ENCODE measurements around the gene SLC10A1.
A peak's percentile ranks its signal among the peaks of the same experiment; 100 is the strongest.
"Not testable (repeated sequence)": the region's sequence is repeated elsewhere in the genome, so short reads cannot be mapped to it uniquely, and the experiment has no call there.

The SLC10A1 gene

DNA sequence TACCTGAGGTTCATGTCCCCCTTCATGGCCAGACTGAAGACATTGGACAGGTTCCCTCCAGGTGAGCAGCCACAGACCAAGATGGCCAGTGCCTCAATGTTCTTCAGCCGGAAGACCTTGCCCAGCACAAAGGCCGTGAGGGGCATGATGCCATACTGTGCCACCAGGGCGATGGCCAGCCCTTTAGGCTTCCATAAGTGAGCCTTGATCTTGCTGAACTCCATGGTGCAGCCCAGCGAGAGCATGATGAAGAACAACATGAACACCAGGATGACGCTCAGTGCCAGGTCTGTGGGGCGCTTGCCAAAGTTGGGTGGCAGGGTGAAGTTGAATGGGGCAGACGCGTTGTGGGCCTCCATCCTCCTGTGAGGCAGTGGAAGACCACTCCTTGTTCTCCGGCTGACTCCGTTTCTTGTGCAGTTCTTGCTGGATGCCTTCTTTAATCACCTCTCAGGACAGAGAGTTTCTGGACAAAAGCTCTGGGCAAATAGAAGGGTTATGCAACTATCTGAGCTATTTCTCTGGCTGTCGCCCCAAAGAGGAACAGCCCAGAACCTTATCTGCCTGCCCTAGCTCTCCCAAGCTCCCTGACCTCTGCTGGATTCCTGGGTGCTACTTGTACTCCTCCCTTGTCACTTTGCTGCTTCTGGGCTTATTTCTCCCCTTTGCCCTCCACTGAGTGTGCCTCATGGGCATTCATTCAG is at the start of gene SLC10A1:
TSS of gene SLC10A1 (minus strand) at position 445 of the 704 bp plus-strand sequence. CDS start at position 359, 86 bp downstream.
- DNase-seq (ENCODE audit: insufficient read length, low spot score) (no peak), FAIRE-seq (peak; percentile 80)

GRCh38 chr14:69845787-69846186 is 48.7 kb upstream of the SLC10A1 start:
- DNase-seq (ENCODE audit: insufficient read length, low spot score) (no peak), FAIRE-seq (no peak)

- FAIRE-seq (no peak), DNase-seq (ENCODE audit: insufficient read length, low spot score) (no peak)
Measured at GRCh38 chr14:69845050-69845581, 48.1 kb upstream of the SLC10A1 start.

GRCh38 chr14:69844171-69844570 is 47.1 kb upstream of the SLC10A1 start:
- no peak for FAIRE-seq
- no peak for DNase-seq (ENCODE audit: insufficient read length, low spot score)

GRCh38 chr14:69842686-69843420 is 45.8 kb upstream of the SLC10A1 start:
- FAIRE-seq (no peak), DNase-seq (ENCODE audit: insufficient read length, low spot score) (no peak)

DNA sequence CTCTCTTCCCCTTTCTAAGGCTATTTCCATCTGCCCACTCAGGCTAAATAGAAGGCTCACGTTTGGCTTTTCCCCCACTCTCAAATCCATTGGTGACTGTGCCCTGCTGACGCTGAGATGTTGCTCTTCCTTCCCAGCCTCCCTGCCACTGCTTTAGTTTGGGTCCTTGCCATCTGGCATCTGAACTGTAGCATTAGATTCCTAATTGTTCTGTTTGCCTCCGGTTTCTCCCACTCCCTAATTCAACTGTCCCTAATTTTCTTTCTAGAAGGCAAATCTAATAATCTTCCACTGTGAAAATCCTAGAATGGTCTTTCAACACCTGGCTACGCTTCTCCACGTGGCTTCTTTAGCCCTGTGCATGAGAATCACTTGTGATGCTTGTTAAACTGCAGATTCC is 44.6 kb upstream of the SLC10A1 start:
- peak; percentile 51 for FAIRE-seq
- no peak for DNase-seq (ENCODE audit: insufficient read length, low spot score)

- FAIRE-seq (no peak), DNase-seq (ENCODE audit: insufficient read length, low spot score) (no peak)
Measured at GRCh38 chr14:69839661-69840060, 42.6 kb upstream of the SLC10A1 start.

DNA sequence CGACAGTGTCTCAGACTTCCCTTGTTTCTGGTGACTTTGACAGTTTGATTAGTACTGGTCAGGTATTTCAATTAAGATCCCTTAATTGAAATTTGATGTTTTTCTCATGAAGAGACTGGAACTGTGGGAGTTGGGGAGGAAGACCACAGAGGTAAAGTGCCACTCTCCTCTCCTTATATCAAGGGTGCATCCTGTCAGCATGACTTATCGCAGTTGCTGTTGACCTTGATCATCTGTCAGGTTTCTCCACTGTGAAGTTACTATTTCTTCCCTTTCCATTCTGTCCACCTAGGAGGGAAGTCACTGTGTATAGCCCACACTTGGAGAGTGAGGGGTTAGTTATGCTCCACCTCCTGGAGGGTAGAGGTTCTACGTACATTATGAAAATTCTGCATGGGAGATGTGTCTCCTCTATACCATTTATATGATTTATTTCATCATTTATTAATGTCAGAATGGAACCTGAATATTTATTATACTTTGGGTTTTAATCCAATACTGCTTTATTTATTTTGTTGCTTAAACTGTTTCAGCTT is 41.9 kb upstream of the SLC10A1 start:
- FAIRE-seq = no peak

DNA sequence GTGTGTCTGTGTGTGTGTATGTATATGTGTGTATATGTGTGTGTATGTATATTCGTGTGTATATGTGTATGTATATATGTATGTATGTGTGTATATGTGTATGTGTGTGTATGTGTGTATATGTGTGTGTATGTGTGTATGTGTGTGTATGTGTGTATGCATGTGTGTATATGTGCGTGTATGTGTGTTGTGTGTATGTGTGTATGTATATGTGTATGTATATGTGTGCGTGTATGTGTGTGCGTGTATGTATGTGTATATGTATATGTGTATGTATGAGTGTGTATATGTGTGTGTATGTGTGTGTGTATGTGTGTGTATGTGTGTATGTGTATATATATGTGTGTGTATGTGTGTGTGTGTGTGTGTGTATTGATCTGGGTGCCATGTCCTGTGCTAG is 31.8 kb upstream of the SLC10A1 start:
- FAIRE-seq = peak; percentile 100
- DNase-seq (ENCODE audit: insufficient read length, low spot score) = no peak

More for the DNA sequence above, 41.9 kb upstream of the SLC10A1 start:
- DNase-seq (ENCODE audit: insufficient read length, low spot score) = no peak

DNA sequence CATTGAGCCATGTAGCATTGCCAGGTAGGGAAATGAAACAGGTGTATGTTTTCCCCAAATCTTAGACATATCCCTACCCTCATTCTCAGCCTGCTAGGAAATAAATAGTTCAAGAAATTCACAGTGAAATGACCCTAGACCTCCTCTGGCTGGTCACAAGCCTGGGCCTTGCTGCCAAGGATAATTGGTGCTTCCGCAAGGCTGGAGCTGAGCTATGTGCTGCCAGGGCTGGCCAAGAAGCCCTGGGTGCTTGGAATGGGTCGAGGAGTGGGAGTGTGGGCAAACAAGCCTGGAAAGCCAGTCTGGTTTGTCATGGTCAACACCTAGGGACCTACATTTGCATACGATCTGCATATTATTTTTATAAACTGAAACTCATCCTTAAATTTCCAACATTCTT is 31.3 kb upstream of the SLC10A1 start:
- FAIRE-seq = peak; percentile 75
- DNase-seq (ENCODE audit: insufficient read length, low spot score) = no peak

DNA sequence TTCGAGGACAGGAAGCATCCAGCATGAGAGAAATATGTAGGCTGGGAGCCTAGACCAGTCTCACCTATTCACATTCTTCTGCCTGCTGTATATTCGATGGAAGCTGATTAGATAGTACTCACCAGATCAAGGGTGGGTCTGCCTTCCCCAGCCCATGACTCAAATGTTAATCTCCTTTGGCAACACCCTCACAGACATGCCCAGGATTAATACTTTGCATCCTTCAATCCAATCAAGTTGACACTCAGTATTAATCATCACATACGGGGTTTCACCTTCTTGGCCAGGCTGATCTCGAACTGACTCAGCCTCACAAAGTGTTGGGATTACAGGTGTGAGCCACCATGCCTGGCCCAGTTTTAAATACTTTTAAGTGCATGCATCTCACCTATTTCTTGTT is 30.5 kb upstream of the SLC10A1 start:
- no peak for DNase-seq (ENCODE audit: insufficient read length, low spot score)
- FAIRE-seq = peak; percentile 16

GRCh38 chr14:69822456-69822855 is 25.4 kb upstream of the SLC10A1 start:
- DNase-seq (ENCODE audit: insufficient read length, low spot score) (no peak), FAIRE-seq (no peak)

DNA sequence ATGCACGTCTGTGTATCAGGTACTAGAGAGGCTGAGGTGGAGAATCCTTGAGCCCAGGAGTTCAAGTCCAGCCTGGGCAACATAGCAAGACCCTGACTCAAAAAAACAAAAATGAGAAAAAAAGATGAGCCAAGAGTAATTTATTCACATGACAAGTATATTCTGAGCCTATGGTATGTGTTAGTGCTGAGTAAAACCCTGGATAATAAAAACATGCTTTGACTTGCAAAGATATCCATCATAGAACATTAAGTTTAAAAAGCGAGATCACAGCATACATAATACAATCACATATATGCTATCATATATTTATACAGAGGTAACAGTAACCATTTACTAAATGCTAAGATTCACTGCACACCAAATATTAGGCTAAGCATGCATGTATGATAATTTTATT is 23.9 kb upstream of the SLC10A1 start:
- no peak for FAIRE-seq

GRCh38 chr14:69819607-69820006 is 22.6 kb upstream of the SLC10A1 start:
- peak; percentile 46 for FAIRE-seq
- no peak for DNase-seq (ENCODE audit: insufficient read length, low spot score)

More for the DNA sequence above, 23.9 kb upstream of the SLC10A1 start:
- no peak for DNase-seq (ENCODE audit: insufficient read length, low spot score)

- DNase-seq (ENCODE audit: insufficient read length, low spot score) = peak; percentile 97
- FAIRE-seq = peak; percentile 99
Measured at GRCh38 chr14:69818758-69819191, 21.7 kb upstream of the SLC10A1 start.

DNA sequence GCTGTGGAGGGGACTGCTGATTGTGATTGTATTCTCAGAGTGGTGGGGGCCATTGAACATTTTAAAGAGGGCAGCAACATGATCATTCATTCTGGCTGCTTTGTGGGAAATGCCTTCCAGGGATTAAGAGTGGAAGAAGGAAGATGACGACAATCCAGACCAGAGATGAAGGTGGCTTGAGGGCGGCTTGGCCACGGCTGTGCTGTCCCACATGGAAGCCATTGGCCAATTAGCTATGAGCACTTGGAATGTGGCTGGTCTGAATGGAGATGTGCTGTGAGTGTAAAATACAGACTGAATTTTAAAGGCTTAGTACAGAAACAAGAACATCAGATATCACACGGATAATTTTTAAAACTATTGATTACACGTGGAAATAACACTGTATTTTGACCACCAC is 19.2 kb upstream of the SLC10A1 start:
- FAIRE-seq (no peak), DNase-seq (ENCODE audit: insufficient read length, low spot score) (no peak)

GRCh38 chr14:69815556-69815955 is 18.5 kb upstream of the SLC10A1 start:
- no peak for DNase-seq (ENCODE audit: insufficient read length, low spot score)
- peak; percentile 38 for FAIRE-seq

DNA sequence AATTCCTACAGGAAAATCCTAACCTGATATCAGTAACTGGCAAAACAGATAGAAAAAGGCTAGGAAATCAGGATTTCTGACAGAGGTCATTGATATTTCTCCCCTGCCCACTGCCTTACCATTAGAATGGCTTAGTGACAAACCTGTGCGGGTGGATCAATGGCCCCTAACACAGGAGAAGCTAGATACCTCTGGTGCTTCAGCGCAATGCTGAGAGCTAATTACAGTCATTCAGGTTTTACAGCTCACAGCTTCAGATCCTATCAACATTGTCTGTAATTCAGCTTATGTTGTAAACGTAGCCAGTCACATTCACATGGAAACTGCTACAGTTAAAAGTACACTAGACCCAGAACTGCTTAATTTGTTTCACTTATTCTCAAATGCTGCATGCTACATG is 17.4 kb upstream of the SLC10A1 start:
- FAIRE-seq (peak; percentile 90), DNase-seq (ENCODE audit: insufficient read length, low spot score) (no peak)

GRCh38 chr14:69813346-69813745 is 16.3 kb upstream of the SLC10A1 start:
- FAIRE-seq; DNase-seq (ENCODE audit: insufficient read length, low spot score): not testable (repeated sequence)

DNA sequence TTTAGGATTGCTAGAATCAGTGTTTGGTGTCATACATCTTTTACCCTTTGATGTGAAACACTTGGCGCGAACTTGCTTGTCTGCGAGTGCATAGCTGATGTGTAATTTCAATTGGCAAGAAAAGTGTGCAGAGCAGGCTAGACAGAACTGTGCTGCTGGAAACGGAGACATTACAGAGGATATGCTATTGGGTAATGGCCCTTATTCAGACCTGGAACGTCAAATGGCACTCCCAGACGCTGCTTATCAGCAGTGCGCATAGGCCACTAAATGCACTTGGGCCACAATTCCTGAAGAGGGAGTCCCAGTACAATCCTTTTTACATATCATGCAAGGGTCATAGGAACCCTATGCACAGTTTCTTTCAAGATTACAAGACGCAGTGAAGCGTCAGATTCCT is 15.7 kb upstream of the SLC10A1 start:
- no peak for FAIRE-seq
- no peak for DNase-seq (ENCODE audit: insufficient read length, low spot score)

GRCh38 chr14:69811868-69812252 is 14.8 kb upstream of the SLC10A1 start:
- FAIRE-seq = no peak
- no peak for DNase-seq (ENCODE audit: insufficient read length, low spot score)
